HG03139 (cell line): ENCODE results near the gene ZCCHC7.

Experiments used
- ATAC-seq: cut with Tn5 transposase; IDR thresholded peaks from one replicate; pipeline ENCODE4 v1.9.1; 2021; ENCODE audit not compliant: unreplicated experiment

Gene ZCCHC7

DNA sequence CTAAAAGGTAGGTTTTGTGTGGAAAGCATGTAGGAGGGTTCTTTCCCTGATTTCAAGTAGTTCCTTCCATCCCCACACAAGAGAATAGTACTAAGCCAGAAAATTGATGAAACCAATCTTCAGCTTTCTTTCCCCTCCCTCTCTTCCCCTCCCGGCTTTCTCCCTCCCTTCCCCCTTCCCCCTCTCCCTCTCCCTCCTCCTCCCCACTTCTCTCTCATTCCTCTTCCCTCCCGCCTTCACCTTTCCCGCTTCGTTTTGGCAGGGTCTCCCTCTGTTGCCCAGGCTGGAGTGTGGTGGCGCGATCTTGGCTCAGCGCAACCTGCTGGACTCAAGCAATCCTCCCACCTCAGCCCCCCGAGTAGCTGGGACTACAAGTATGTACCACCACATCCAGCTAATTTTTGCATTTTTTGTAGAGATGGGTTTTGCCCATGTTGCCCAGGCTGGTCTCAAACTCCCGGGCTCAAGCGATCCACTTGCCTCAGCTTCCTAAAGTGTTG, 85.8 kb downstream of the ZCCHC7 start:
- no peak for ATAC-seq

- no peak for ATAC-seq
These were observed 89.3 kb downstream of the ZCCHC7 start for GRCh38 chr9:37209431-37210386.

GRCh38 chr9:37210737-37211523, 90.6 kb downstream of the ZCCHC7 start:
- ATAC-seq = no peak

DNA sequence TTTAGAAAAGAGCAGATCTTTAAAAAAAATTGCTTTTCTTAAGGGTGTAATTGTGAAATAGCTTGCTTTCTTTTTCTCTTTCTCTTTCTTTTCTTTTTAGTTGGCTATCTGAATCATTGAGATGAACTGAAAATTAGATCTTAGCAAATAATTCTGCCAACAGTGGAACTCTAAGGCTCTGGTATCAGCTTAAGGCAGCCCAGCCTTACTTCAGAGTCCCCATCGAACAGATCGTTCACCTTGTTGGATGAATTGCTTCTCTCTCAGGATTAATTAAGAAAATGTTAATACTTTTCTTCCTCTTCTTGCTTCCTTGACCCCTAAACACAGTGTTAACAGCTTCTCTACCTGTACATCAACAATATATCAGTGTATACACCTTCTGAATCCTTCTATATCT, 92.1 kb downstream of the ZCCHC7 start:
- no peak for ATAC-seq

DNA sequence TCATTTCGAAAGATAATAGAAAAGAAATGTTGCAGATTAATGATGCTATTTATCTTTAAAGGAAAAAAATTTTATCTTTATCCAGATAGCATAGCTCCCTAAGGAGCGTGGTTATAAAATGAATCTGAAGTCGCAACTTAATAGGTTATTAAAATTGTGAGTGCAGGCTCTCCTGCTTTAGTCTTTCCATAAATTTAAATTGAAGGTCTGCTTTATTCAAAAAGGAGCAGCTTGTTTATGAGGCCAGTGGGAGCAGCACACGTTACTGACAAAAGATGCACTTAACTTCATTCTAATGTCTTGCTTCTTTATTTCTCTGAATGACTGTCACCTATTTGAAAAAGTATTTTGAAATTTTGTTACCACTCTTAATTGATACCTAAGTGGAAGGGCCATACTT, 95.0 kb downstream of the ZCCHC7 start:
- no peak for ATAC-seq

- ATAC-seq = no peak
These were observed 95.5 kb downstream of the ZCCHC7 start for GRCh38 chr9:37215830-37216229.

DNA sequence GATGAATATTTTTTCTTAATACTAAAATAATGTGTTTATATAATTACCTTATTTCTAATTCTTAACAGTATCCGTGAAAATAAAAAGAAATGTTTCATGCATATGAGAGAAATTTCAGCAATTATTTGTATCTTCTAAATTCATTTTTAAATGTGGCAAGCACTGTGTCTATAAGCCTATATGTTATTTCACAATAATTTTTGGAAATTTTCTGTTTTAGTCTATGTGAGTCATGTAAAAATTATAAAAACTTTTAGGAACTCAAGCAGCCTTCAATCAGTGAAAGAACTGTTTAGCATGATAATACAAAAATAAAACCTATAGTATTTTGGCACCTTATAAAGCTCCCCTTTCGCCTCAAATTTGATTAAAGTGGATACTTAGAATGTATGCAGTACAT, 96.8 kb downstream of the ZCCHC7 start:
- ATAC-seq = no peak

DNA sequence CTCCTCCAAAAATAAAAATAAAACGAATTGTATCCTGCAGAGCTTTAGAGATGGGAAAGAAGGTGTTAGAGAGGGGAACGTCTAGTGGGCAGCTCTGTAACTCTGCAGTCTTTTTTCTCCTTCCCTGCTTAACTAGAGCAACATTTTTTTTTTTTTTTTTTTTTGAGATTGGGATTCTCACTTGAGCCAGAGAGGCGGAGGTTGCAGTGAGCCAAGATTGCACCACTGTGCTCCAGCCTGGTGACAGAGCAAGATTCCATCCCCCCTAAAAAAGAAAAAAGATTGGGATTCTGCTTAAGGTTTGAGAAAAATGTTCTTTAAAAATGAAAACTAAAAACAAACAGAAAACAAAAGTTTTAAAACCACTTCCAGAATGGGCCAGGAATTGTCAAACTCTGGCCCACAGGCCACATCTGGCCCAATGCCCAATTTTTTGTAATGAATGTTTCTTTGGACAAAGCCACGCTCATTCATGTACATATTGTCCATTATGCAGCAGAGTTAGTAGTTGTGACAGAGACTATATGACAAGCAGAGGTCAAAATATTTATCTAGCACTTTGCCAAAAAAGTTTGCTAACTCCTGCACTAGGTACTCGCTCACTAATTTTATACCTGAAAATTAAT, 98.5 kb downstream of the ZCCHC7 start:
- no peak for ATAC-seq

- ATAC-seq = no peak
These were observed 100.6 kb downstream of the ZCCHC7 start for GRCh38 chr9:37220971-37221370.

DNA sequence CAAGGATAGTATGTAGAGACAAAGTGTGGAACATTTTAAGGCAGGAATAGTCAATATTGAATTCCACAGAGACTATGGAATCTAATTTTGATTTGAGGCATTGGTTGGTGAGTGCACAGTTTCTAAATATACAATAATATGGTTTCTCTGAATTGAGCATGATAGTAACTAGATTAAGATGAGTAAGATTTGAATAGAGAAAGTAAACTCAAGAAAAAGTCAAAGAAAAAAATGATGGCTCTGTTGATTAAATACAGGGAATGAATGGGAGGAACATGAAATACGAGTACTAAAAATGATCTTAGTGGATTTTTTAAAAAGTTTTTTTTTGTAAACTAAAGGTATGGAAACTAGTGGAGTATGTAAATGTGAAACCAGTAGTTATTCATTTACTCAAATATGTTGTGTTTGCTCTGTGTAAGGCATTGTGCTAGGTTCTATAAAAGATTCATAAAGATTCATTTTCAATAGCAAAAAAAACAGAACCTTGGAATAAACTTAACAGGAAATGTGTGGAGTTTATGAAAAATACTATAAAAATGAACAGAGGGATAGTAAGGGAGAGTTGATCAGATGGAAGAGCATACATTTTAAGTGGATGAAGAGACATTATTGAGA, 101.2 kb downstream of the ZCCHC7 start:
- ATAC-seq = no peak

DNA sequence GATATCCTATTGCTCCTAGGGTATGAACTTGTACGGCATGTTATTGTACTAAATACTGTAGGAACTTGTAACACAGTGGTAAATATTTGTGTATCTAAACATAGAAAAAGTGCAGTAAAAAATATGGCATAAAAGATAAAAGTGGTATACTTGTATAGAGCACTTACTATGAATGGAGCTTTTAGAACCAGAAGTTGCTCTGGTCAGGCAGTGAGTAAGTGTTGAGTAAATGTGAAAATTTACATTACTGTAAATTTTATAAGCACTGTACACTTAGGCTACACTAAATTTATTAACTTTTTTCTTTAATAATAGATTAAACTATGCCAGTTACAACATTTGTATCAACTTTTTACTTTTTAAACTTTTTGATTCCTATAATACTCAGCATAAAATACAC, 109.1 kb downstream of the ZCCHC7 start:
- ATAC-seq = no peak

GRCh38 chr9:37229882-37230482, 109.6 kb downstream of the ZCCHC7 start:
- ATAC-seq = no peak

DNA sequence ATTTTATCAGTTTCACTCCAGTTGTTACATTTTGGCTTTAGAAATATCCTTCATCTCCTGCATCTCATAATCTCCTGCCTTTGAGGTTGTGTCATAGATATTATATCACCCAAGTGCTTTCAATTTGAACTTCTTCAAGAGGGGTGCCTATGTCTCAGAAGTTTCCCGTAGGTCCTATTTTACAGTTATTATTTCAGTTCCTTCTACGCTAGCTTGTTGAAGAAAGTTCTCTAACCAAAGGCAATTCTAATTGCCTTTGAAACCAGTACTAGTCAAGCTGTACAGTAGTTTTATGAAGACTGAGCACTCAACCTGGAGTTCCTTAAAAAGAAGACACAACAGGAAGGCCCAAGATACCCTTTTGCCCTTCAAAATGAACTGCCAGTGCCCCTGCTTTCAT, 116.4 kb downstream of the ZCCHC7 start:
- no peak for ATAC-seq

DNA sequence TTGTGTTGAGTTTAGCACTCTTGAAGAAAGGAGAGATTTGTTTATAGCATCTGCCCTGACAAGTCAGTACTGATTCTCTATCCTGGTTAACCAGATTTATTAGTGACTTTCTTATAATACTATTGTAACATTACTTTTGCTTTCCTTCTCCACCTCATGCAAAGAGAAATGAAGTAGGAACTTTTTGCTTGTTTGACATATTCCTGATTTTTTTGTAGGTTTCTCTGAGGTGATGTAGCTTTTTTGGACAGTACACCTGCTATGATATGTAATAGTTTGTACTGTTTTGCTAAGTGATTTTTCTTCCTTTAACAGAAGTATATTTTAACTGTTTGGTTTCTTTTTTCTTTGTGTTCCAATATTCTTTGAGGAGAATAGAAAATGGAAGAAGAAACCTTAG, 117.7 kb downstream of the ZCCHC7 start:
- ATAC-seq = no peak

- ATAC-seq = no peak
These were observed 119.0 kb downstream of the ZCCHC7 start for GRCh38 chr9:37239224-37239859.

GRCh38 chr9:37239921-37240320, 119.5 kb downstream of the ZCCHC7 start:
- ATAC-seq = no peak

GRCh38 chr9:37241340-37241739, 121.0 kb downstream of the ZCCHC7 start:
- no peak for ATAC-seq

GRCh38 chr9:37242089-37242488, 121.7 kb downstream of the ZCCHC7 start:
- no peak for ATAC-seq

GRCh38 chr9:37243588-37244345, 123.4 kb downstream of the ZCCHC7 start:
- ATAC-seq = no peak
